Caco-2 (cell line): ENCODE measurements around the gene TEAD3. TPM values are rescaled to one million over a fixed set of nuclear protein-coding genes. Genes with fewer than 3 reads are reported as not detected.
"Not testable (repeated sequence)": the region's sequence is repeated elsewhere in the genome, so short reads cannot be mapped to it uniquely, and the experiment has no call there.

Source experiments
- BruUV-seq: library from RNA; stranded (reverse); fragments of 400-500 nt; replicated peaks from 2 replicates; lab custom pipeline; 2021; lab: Mats Ljungman, UMichigan
- CTCF ChIA-PET: fragments of 300-600 bp; sonication (Branson Sonifier 250); formaldehyde crosslinking; loops from one replicate; lab custom pipeline; 2022; ENCODE audit warnings: antibody characterized with exemption; lab: Charles Lee
- POLR2A ChIA-PET: fragments of 300-600 bp; sonication (Branson Sonifier 250); formaldehyde crosslinking; loops from one replicate; lab custom pipeline; 2022; ENCODE audit warnings: antibody characterized with exemption; lab: Charles Lee
- DNase-seq, 2 experiments: peaks; one replicate each; pipeline versions ENCODE4 v3.0.0 to v3.0.0-alpha.2; 2020 to 2022
- H3K27me3 ChIP-seq: replicated peaks from 2 replicates; pipeline ENCODE4 v1.6.0; 2011; ENCODE audit warnings: low read length; ENCODE audit not compliant: control insufficient read depth, insufficient read depth
- H3K36me3 ChIP-seq: 2 replicates; pipeline ENCODE4 v1.5.1; 2011; ENCODE audit warnings: low read length; ENCODE audit not compliant: control insufficient read depth, insufficient read depth
- H3K4me1 ChIP-seq: fragments of 250-450 bp; sonication (Bioruptor Pico); 2 replicates; pipeline ENCODE4 v1.5.1; 2020; ENCODE audit warnings: mild to moderate bottlenecking
- H3K4me3 ChIP-seq: 2 replicates; pipeline ENCODE4 v1.5.1; 2011; ENCODE audit warnings: low read depth, mild to moderate bottlenecking, control low read depth, low read length
- H3K9me3 ChIP-seq: fragments of 250-450 bp; sonication (Bioruptor Pico); 2 replicates; pipeline ENCODE4 v1.5.1; 2020; ENCODE audit warnings: mild to moderate bottlenecking, moderate library complexity
- H3K27ac Mint-ChIP-seq: one replicate; pipeline ENCODE4 v1.8.0; 2022; ENCODE audit warnings: mixed read lengths; ENCODE audit not compliant: unreplicated experiment
- H3K27me3 Mint-ChIP-seq: one replicate; pipeline ENCODE4 v1.8.0; 2022; ENCODE audit warnings: mixed read lengths; ENCODE audit not compliant: insufficient read depth, unreplicated experiment
- H3K36me3 Mint-ChIP-seq: one replicate; pipeline ENCODE4 v1.8.0; 2022; ENCODE audit warnings: mild to moderate bottlenecking, mixed read lengths; ENCODE audit not compliant: insufficient read depth, unreplicated experiment
- H3K4me1 Mint-ChIP-seq: one replicate; pipeline ENCODE4 v1.8.0; 2022; ENCODE audit warnings: low read depth, mixed read lengths; ENCODE audit not compliant: unreplicated experiment
- H3K4me3 Mint-ChIP-seq: one replicate; pipeline ENCODE4 v1.8.0; 2022; ENCODE audit warnings: mild to moderate bottlenecking, moderate library complexity, mixed read lengths; ENCODE audit not compliant: unreplicated experiment
- H3K9me3 Mint-ChIP-seq: one replicate; pipeline ENCODE4 v1.8.0; 2022; ENCODE audit warnings: mixed read lengths; ENCODE audit not compliant: unreplicated experiment
- CTCF ChIP-seq, 2 experiments: fragments of 200-600 bp in 1 of 2; IDR thresholded peaks; 1 replicate in 1 of 2; 2 replicates in 1 of 2; pipeline versions ENCODE4 v1.5.1 to v1.8.0; 2011 to 2022; ENCODE audit warnings: antibody characterized with exemption in 1 of 2, control low read depth in 1 of 2, inconsistent platforms in 1 of 2, low read depth in 1 of 2, low read length in 1 of 2, mild to moderate bottlenecking in 1 of 2, moderate library complexity in 1 of 2; ENCODE audit not compliant: insufficient read depth in 1 of 2, severe bottlenecking in 1 of 2, unreplicated experiment in 1 of 2
- intact Hi-C: fragments of 100-400 bp; cut with micrococcal nuclease; formaldehyde crosslinking; loops from one replicate; pipeline ENCODE4 v1.10.0; 2022; ENCODE audit not compliant: unreplicated experiment
- total RNA-seq: library from RNA; stranded (reverse); gene quantifications from 2 replicates; pipeline ENCODE4 v1.2.3, GENCODE V29; 2022

TEAD3 gene
- total RNA-seq, 1 experiment from 2014 or later: 57.2 TPM

GRCh38 chr6:35543459-35544193 lies 46.7 kb upstream of the TEAD3 start:
- no peaks in the 10 kb centered on the region for H3K9me3 Mint-ChIP-seq
- CTCF ChIA-PET: interaction anchor here (0.7 to 1.4 kb wide), 2 partner anchors 9 to 193 kb away, joined by 3 to 4 read pairs; no protein-coding TSS in a partner anchor
- no peaks in the 10 kb centered on the region for H3K36me3 Mint-ChIP-seq
- no peak for TF ChIP-seq CTCF (IDR thresholded peaks at IDR 0.05; ENCODE audit: insufficient read depth in 1 of 2, low read depth in 1 of 2, low read length in 1 of 2, severe bottlenecking in 1 of 2, unreplicated experiment in 1 of 2)
- peaks cover 19% of the 10 kb centered on the region for H3K4me1 Mint-ChIP-seq
- no peak overlapping the region for H3K4me3 Mint-ChIP-seq
- intact Hi-C loops: no loop called here
- no TSS peak for BruUV-seq
- no peaks in the 10 kb centered on the region for H3K36me3 ChIP-seq
- DNase-seq: no peak
- POLR2A ChIA-PET: no interaction called here
- no peaks in the 10 kb centered on the region for H3K9me3 ChIP-seq
- no peak overlapping the region for H3K4me3 ChIP-seq
- no peak overlapping the region for H3K27ac Mint-ChIP-seq
- H3K4me1 ChIP-seq: peaks cover 4% of the 10 kb centered on the region; the same call in 1 of the 2 replicates
- no peaks in the 10 kb centered on the region for H3K27me3 ChIP-seq
- no peaks in the 10 kb centered on the region for H3K27me3 Mint-ChIP-seq

GRCh38 chr6:35541836-35542235 lies 45.0 kb upstream of the TEAD3 start:
- Mint-ChIP-seq H3K27me3 (no peaks in the 10 kb centered on the region), H3K36me3 (no peaks in the 10 kb centered on the region), H3K4me3 (no peak overlapping the region), H3K4me1 (peaks cover 9% of the 10 kb centered on the region), H3K27ac (no peak overlapping the region), H3K9me3 (no peaks in the 10 kb centered on the region)
- no TSS peak for BruUV-seq
- Histone ChIP-seq H3K27me3 (no peaks in the 10 kb centered on the region), H3K4me3 (no peak overlapping the region), H3K9me3 (no peaks in the 10 kb centered on the region), H3K4me1 (peaks cover 4% of the 10 kb centered on the region; the same call in 1 of the 2 replicates), H3K36me3 (no peaks in the 10 kb centered on the region)
- ChIA-PET POLR2A (no interaction called here), CTCF (no interaction called here)
- DNase-seq: no peak
- intact Hi-C loops: no loop called here
- no peak for TF ChIP-seq CTCF (IDR thresholded peaks at IDR 0.05; ENCODE audit: insufficient read depth in 1 of 2, low read depth in 1 of 2, low read length in 1 of 2, severe bottlenecking in 1 of 2, unreplicated experiment in 1 of 2)

- Mint-ChIP-seq H3K36me3 (no peaks in the 10 kb centered on the region), H3K27ac (no peak overlapping the region), H3K27me3 (no peaks in the 10 kb centered on the region), H3K4me1 (peaks cover 2% of the 10 kb centered on the region), H3K4me3 (no peak overlapping the region), H3K9me3 (no peaks in the 10 kb centered on the region)
- no peak for DNase-seq
- no TSS peak for BruUV-seq
- Histone ChIP-seq H3K27me3 (no peaks in the 10 kb centered on the region), H3K36me3 (no peaks in the 10 kb centered on the region), H3K4me3 (no peak overlapping the region), H3K9me3 (no peaks in the 10 kb centered on the region), H3K4me1 (no peaks in the 10 kb centered on the region)
- ChIA-PET POLR2A (no interaction called here), CTCF (no interaction called here)
- no peak for TF ChIP-seq CTCF (IDR thresholded peaks at IDR 0.05; ENCODE audit: insufficient read depth in 1 of 2, low read depth in 1 of 2, low read length in 1 of 2, severe bottlenecking in 1 of 2, unreplicated experiment in 1 of 2)
- intact Hi-C loops: no loop called here
Measured at GRCh38 chr6:35539223-35539622, 42.3 kb upstream of the TEAD3 start.

- POLR2A ChIA-PET, CTCF ChIA-PET, H3K36me3 Mint-ChIP-seq, H3K4me3 ChIP-seq, H3K9me3 ChIP-seq, H3K27ac Mint-ChIP-seq, H3K4me3 Mint-ChIP-seq, DNase-seq, intact Hi-C loops, H3K4me1 ChIP-seq, H3K9me3 Mint-ChIP-seq, H3K27me3 Mint-ChIP-seq, H3K4me1 Mint-ChIP-seq, BruUV-seq, H3K36me3 ChIP-seq, H3K27me3 ChIP-seq: not testable (repeated sequence)
Measured at GRCh38 chr6:35535847-35536246, 39.0 kb upstream of the TEAD3 start.
